Dedifferentiated amniotic fluid mesenchymal stem cell (primary cell): ENCODE data around the gene DNAJB2.
A peak's percentile ranks its signal among the peaks of the same experiment; 100 is the strongest.
"Not testable (repeated sequence)": the region's sequence is repeated elsewhere in the genome, so short reads cannot be mapped to it uniquely, and the experiment has no call there.

Source experiments
- DNase-seq: peaks from one replicate; pipeline ENCODE4 v3.0.0-alpha.2; 2016; ENCODE audit errors: extremely low spot score

The DNAJB2 gene

DNA sequence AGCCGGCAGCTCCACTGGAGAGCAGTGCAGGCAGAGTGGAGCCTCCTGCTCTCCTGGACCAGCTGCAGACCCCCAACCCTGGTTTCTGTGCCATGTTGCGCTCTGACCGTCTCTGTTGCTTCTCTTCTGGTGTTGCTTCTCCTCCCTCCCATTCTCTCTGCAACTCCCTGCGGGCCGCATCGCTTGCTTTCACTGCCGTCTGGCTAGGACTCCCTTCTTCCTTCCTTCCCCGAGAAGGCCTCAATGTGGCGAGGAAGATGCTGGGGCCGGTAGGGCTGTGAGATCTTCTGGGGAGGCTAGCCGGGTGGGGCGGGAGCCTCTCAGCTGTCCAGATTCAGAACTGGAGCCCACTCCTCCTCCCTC lies 6.2 kb downstream of the DNAJB2 start:
- DNase-seq, result no peak

DNA sequence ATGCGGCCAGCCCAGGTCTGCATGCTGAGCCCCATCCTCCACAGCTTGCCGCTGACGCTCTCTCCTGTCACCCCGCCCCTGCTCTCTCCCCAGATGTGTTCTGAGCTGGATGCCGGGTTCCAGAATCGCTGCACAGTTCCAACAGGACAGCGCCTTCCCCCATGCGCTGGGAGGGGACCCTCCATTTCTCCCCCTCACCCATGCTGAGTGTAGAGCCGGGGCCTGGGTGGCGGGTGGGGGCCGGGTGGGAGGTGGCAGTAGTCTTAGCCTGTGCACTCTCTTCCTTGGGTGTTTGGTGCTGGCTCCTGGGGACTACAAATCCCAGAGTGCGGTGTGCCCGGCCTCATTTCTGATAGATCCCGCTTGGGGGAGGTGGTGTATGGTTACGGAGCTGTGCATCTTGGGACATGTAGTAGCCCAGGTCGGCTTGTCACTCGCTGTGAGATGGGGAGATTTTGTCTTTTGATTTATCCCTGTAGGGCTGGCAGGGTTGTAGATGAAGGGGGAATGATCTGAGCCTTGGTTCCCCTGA lies 6.8 kb downstream of the DNAJB2 start:
- peak; percentile 38 for DNase-seq

DNA sequence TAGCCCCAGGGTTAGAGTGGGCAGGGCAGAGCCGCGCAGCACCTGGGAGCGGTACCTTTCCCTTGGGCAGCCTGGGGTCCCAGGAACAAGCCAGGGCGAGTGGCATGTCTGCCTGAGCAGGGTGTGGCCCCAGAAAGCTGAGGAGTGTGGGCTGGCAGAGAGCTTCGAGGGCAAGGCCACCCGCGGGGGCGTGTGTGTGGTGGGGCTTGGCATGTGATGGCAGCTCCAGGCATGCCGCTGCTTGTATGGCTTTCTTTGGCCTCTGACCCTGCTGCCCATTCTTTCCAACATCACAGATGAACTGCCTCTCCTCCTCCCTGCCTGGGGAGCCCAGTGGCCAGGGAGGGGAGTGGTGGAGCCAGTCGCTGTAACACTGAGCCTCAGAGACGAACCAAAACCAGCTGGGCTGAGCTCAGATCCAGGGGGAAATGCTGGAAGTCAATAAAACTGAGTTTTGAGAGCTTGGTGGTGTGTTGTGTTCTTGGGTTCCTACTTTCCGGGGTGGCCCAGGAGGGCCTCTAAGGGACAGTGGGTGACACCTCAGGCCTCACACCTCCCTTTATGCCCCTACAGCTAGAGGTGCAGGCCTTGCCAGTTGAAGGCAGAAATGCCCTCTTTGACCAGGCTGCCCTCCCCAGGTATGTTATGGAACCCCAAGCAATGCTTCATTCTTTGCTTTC lies 7.4 kb downstream of the DNAJB2 start:
- DNase-seq, result no peak

DNA sequence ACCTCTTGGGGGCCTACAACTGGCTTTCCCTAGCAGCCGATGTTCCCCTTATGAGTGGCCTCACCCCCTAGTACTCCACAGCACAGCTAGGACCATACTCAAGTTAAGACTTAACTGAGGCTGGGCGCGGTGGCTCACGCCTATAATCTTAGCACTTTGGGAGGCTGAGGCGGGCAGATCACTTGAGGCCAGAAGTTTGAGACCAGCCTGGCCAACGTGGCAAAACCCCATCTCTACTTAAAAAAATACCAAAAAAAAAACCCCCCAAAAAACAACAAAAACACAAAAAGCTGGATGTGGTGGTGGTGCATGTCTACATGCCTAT lies 7.9 kb downstream of the DNAJB2 start:
- DNase-seq, result not testable (repeated sequence)

DNA sequence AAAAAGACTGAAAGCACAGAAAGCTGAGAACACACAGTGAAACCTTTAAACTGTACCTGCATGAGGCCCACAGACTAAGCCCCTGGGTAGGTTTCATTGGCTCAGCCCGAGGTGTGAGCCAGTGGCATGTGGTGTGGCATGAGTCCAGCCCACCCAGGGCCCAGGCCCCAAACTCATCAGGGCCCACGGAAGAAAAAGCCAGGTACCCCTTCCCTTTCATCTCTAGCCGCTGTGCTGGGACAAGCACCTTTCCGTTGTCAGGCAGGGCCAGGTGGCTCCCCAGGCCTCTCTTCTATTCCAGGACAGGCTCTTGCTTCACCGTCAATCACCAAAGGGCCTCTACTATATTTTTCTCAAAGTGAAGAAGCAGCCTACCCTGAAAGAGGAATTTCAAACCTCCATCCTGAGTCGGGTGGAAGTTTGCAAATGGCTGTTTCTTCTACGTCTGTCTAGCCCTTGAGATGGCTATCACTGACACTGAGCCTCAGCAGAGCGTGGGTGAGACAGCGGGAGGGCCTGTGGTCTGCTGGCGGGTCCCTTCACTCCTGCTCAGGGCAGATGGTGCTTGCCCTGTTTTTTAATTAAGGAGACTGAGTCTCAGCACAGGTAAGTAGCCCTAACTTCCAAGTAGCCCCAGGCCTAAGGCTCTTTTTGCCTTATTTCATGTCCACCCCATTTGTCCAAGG lies 8.6 kb downstream of the DNAJB2 start:
- no peak for DNase-seq

DNA sequence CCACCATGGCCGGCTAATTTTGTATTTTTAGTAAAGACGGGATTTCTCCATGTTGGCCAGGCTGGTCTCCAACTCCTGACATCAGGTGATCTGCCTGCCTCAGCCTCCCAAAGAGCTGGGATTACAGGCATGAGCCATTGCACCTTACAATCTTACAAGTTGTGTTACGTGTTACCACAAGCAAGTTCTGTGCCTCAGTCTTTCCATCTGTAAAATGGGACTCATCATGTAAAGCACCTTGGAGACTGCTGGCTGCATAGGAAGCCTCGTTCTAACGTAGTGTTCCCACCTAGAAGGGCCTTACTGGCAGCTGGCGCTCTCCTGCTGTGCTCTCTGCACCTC lies 10.0 kb downstream of the DNAJB2 start:
- no peak for DNase-seq

DNA sequence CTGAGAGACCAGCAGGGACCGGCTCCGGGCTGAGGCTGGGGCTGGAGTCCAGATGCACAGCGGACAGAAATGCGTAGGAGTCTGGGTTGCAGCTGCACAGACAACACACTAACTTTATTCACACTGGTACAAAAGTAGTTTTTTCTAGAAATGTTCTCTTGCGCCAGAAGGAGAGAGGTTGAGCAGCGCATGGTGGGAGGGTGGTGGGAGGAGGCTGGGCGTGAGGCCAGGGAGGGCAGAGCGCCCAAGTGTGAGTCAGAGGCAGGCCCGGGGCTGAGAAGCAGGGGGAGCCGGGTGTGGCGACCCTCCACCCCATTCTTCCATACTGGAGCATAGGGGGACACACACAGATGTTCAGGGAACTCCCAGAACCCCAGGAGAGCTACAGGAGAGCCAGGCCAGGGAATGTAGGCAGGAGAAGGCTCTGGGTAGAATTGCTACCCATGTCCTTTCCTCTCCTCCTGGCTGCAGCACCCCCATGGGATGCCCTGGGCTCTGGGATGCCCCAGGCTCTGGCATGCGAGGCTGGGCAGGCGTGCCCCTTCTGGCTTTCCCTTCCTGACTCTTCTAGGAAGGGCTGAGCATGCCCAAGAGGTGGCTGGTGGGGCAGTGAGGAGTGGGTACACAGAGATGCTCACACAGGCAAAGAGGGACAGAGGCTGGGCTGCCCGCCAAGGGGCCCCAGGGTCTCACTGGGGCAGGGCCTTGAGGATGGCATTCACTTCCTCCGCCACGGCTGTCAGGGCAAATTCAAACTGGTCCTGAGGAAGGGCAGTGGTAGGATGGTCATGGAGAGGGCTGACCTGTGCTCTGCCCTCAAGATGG lies 10.6 kb downstream of the DNAJB2 start:
- peak; percentile 79 for DNase-seq

DNA sequence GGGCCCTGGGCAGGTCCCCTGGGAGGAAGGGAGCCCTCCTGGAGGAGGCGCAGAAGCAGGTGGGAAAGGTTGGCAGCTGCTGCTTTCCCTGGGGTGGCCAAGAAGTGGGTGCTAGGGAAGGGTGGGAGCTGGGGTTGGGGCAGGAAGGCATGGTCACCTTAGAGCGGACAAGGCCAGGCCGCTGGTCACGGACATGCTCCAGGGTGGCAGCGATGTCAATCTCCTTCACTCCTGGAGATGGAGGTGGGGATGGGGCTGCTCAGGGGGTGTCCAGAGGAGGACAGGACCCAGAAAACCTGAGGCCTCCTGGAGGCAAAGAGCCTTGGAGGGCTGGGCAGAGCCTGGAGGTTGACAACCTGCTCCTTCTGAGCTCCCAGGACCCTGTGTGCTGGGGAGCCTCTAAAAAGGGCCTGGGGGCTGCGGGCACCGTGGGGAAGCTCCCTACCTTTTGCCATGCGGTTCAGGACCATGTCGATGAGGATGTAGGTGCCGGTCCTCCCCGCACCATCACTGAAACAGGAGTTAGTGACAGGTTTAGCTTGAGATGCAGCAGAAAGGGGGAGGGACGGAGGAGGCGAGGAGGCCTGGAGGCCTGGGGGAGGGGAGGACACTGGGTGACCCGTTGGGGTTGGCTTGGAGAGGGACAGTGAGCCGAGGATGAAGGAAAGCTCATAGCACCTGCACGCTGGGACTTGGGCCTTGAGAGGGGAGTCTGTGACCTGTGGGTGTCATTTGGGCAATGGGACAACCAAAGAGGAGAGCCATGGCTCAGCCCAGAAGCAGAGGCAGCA lies 11.4 kb downstream of the DNAJB2 start:
- no peak for DNase-seq

DNA sequence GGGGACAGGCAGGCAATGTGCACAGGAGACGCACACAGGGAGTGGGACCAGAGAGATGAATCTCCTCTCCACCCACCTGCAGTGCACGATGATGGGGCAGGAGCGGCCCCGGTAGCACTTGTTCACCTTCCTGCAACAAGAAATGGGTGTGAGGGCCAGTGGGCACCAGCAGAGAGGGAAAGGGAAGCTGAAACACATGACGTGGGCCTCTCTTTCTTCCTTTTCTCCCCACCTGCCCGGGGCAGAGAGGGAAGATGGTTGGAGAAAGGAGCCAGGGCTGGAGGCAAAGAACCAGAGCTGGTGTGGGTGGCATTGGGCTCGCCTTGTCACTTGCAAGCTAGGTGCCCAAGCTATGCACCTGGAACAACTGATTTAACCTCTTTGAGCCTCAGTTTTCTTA lies 12.2 kb downstream of the DNAJB2 start:
- no peak for DNase-seq

DNA sequence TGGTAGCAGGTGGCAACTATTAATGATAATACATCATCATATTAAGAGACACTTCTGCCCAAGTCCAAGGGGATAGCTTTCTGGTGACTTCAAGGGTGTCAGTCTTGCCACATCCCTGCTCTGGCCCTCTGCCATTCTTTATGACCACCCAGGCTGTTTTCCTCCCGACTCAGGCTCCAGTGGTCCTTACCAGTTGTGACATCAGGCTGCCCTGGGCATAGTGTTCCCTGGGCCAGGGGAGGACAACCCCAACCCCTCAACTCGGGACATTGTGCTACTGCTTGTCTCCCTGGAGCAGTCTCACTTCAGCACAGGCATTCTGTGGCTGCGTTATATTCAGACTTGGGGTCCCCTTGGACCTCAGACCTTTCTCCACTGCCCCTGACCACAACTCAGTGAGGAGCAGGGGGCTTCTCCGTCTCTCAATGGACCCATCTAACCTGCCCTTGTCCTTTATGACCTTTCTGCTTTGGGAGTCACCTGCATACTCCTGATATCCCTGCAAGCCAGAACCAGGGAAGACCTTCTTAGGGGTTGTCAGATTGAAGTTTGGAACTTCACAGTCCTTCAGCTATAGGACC lies 12.8 kb downstream of the DNAJB2 start:
- no peak for DNase-seq

DNA sequence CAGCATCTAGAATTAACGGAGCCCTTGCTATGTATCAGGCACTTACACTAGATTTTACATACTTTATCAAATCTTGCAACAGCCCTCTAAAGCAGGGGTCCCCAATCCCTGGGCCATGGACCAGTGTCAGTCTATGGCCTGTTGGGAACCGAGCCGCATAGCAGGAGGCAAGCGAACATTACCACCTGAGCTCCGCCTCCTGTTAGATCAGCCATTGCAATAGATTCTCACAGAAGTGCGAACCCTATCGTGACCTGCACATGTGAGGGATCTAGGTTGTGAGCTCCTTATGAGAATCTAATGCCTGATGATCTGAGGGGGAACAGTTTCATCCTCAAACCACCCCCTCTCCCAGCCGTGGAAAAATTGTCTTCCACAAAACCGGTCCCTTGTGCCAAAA lies 13.4 kb downstream of the DNAJB2 start:
- DNase-seq, result no peak

DNA sequence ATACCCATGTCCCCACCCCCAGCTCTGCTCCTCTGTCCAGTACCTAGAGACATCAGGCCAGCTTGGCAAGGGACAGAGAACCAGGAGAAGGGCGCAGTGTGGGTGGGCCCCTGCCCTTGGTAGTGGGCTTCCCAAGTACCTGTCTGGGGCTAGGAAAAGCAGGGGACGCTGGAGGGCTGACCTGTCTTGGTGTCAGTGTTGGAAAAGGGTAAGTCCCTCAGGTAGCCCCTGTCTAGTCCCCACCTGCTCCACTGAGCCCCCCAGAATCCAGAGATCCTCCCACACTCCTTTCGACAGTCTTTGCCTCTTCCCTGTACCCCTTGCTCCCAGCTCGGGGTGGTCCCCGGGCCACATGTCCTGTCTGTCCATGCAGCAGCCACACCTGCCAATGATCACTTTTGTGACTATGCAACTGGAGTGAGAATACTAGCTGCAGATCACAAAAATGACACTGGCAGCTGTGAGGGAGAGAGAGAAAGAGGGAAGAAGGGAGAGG lies 14.6 kb downstream of the DNAJB2 start:
- DNase-seq, result no peak

DNA sequence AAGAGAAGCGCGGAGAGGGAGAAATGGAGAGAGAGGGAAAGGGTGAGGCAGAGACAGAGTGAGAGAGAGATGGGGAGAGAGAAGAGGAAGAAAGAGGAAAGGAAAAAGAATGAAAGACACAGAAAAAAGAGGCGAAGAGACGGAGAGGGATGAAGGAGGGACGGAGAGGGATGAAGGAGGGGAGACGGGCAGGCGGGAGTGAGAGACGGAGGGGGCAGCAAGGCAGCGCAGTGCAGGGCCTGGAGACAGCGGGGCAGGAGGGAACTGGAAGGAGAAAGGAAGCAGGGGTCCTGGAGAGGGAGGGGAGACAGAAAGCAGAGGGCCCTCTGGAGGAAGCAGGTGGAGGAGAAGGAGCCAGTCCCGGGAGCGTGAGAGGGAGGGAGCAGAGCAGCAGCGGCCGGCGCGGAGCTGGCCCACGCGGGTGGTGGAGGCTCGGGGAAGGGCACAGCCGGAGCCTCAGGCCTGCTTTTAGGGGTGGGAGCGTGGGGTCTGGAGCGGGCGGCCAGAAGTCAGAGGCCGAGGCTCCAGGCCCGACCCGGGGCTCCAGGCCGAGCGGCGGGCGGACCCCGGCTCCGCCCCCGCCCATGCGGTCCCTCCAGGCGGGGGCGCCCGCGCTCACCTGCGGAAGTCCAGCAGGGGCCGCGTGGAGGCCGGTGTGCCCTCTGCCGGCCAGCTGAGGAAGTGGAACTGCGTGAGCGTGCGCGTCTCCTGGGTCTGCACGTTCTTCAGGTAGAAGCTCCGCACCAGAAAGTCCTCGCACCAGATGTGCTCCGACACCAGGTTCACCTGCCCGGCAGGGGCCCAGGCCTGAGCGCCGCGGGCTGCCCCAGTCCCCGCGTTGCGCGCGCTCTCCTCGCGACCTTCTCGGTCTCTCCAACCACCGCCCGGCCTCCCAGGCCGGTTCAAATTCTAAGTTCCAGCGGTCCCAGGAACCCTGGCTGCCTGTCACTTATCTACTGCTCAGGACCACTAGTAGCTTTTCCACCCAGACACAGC lies 15.5 kb downstream of the DNAJB2 start:
- peak; percentile 56 for DNase-seq

DNA sequence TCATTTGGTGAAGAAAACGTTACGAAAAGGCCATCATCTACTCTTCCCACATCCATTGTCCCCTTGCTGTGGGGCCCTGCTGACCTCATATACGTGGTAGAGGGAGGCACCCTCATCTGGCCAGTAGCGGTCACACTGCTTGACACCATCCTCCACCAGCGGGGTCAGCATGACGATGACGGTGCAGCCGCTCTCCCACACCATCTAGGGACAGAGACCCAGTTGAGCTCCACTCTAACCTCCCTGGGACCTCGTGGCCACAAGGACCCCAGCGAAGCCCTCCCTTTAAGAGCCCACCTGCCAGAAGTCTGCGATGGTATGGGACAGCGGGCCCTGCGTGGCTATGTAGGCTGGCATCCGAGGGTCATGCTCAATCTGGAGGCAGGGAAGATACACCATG lies 17.0 kb downstream of the DNAJB2 start:
- DNase-seq, result no peak

DNA sequence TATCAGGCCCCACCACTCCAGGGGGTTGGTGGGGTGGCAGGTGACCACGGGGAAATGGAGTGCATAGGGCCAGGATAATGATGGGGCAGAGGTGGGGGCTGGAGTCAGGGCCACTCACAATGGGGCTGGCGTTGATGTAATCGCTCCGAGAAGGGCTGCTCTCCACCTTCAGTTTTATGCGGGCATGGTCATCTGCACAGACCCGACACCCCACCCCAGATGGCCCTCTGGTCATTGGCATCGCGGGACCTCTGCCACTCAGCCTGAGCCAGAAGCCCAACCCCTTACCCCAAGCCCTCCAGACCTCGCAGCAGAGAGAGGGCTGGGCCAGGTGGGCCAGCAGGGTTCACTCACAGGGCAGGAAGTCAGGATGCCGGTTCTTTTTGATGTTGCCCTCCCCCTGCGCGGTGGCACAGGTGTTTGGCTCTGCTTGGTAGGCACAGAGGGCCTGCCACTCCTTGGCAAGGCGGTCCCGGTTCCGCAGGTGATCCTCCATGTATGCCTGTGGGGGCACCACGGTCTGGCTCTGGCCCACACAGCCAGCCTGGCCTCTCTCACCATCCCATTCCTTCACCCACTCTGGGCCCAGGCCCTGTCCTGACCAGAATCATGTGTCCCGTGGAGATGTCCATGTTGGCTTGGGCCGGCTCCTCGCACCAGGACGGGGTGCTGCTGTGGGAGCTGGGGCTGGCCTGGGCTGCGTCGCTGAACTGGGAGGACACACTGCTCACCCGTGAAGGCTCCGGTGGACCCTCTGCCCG lies 17.6 kb downstream of the DNAJB2 start:
- DNase-seq, result no peak

DNA sequence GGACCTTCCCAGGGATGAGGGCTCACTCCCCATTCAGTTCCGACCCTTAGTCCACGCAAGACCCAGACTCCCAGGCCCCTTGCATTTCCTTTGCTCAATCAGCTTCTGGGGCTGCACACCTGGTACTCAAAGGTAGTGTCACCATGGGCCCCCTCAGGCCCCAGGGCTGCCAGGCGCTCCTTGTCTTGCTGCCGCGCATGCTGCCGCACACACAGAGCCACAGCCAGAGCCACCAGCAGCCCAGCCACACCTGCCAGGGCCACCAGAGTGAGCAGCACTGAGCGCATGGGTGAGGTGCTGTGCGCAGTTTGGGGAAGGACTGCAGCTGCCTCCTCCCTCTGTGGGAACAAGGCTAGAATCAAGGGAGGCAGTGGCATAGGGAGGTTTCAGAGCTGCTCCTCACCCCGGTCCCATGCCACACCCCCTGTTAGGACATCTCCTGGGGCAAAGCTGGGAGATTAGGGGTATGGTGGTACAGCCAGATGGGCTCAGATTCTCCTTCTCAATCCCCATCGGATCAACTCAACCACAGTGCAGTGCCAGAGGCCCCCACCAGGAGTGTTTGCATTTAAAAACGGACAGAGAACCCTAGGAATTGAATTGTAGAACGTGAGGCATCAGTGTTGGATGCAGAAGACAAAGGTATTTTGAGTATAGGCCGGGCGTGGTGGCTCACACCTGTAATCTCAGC lies 18.7 kb downstream of the DNAJB2 start:
- no peak for DNase-seq

DNA sequence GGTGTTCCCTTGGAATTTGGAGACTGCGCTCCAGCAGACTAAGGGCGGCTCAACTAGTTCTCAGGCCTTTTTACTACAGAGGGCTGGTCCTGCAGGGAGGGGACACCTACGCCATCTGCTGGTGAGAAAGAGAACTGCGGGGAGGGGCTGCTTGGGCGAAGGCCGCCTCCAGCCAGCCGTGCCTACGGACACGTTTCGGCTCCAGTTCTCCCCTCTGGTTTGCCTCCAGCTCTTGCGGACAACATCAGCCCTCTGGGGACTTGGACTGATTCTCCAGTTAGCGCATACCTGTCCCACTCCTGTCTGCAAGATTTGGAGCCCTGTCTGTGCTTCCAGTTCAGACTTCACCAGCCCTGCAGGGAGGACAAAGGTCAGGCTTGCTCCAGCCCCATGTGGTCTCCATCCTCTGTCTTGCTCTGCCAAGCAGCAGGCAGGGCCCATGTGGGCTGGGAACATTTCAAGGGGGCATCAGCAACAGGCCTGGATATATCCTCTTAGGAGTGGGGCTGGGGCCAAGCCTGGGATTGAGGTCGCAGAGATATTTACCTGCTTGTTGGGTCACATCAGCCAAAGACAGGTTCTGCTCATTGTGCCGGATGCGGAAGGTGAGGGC lies 19.7 kb downstream of the DNAJB2 start:
- peak; percentile 73 for DNase-seq

DNA sequence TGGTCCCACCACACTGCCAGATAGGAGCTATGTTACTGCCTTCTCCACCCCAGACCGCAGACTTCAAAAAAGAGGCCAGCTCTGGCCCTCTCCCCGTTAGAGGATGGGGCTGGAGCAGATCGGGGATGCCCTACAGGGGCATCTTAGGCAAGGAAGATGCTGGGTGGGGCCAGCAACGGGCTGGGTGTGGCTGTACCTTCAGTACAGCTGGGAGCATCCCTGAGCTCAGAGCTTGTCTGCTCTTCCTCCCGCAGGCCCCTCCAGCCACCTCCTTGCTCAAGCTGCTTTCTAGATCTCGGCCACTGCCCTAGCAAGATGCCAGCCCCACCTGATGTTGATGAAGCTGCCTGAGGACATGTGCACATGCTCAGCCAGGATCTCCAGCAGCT lies 20.2 kb downstream of the DNAJB2 start:
- no peak for DNase-seq

DNA sequence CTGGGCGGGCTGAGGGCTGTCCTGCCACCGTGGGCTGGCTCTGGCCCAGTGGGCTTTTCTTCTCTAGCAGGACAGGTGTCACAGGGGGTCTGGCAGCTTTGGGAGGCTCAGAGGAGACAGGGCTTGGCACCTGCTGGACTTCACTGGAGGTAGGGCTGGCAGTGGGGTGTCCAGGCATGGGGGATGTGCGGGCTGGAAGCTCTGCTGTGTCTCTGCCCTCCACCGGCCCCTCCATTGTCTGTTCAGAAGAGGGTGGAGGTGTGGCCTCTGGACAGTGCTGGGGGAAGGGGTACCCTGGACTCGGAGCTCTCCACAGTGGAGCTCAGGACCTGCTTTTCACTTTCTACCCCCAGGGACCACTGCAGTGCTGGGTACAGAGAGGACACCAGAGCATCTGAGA lies 20.9 kb downstream of the DNAJB2 start:
- DNase-seq, result no peak
